Left ventricle myocardium superior (tissue), 1 donor: ENCODE measurements around the gene SAMD7. TPM values are rescaled to one million over a fixed set of nuclear protein-coding genes. Genes with fewer than 3 reads are reported as not detected.

Experiments used
- ATAC-seq: fragments of 200-7000 bp; cut with Tn5 transposase; one replicate; pipeline ENCODE4 v1.9.1; 2020; ENCODE audit warnings: mild to moderate bottlenecking, moderate library complexity
- DNase-seq: peaks from one replicate; pipeline ENCODE4 v3.0.0-alpha.2; 2020
- intact Hi-C: fragments of 100-400 bp; cut with micrococcal nuclease; formaldehyde crosslinking; loops from one replicate; pipeline ENCODE4 v1.11.0; 2022
- total RNA-seq: library from RNA; stranded (reverse); fragmentation: NEBNext Ultra II Directional; extraction: Animal tissue kit (Norgen Biotek cat#: 25700); gene quantifications from one replicate; pipeline ENCODE4 v1.2.1, GENCODE V29; 2021
- donor health status: DM: no; HTN: yes; CAD: no; lungs with severe emphysema.

SAMD7 gene
- total RNA-seq, 1 donor from 2014 or later, result not detected

GRCh38 chr3:169953462-169954141, 42.2 kb downstream of the SAMD7 start:
- no peak for ATAC-seq
- no peak for DNase-seq
- intact Hi-C loops, result no loop called here

GRCh38 chr3:169954142-169954756, 42.9 kb downstream of the SAMD7 start:
- ATAC-seq, result no peak
- DNase-seq, result no peak
- intact Hi-C loops, result no loop called here

GRCh38 chr3:169955406-169955805, 44.0 kb downstream of the SAMD7 start:
- intact Hi-C loops, result no loop called here
- ATAC-seq (no peak), DNase-seq (no peak)

- ATAC-seq (no peak), DNase-seq (no peak)
- intact Hi-C loops, result no loop called here
Measured at GRCh38 chr3:169964176-169964575, 52.8 kb downstream of the SAMD7 start.

GRCh38 chr3:169965562-169966427, 54.4 kb downstream of the SAMD7 start:
- DNase-seq (no peak), ATAC-seq (peak; percentile 3)
- intact Hi-C loops, result no loop called here

- intact Hi-C loops, result no loop called here
Measured at GRCh38 chr3:169966428-169966950, 55.1 kb downstream of the SAMD7 start, which contains the start of gene SEC62. TSS of gene SEC62 (plus strand) at chr3:169966807. CDS start at chr3:169966823, 16 bp downstream.

GRCh38 chr3:169966951-169967915, 55.9 kb downstream of the SAMD7 start:
- peak; percentile 69 for DNase-seq

More at GRCh38 chr3:169966428-169966950, 55.1 kb downstream of the SAMD7 start, which contains the start of gene SEC62:
- ATAC-seq (peak; percentile 99), DNase-seq (peak; percentile 97)

GRCh38 chr3:169968224-169968885, 57.0 kb downstream of the SAMD7 start:
- intact Hi-C loops, result no loop called here
- no peak for DNase-seq
- ATAC-seq, result no peak

More at GRCh38 chr3:169966951-169967915, 55.9 kb downstream of the SAMD7 start:
- ATAC-seq, result peak; percentile 86
- intact Hi-C loops, result no loop called here

GRCh38 chr3:169969174-169970095, 58.1 kb downstream of the SAMD7 start:
- DNase-seq (no peak), ATAC-seq (no peak)
- intact Hi-C loops, result no loop called here

- intact Hi-C loops, result no loop called here
- ATAC-seq, result no peak
Measured at GRCh38 chr3:169970847-169971246, 59.5 kb downstream of the SAMD7 start.

GRCh38 chr3:169971522-169971921, 60.1 kb downstream of the SAMD7 start:
- intact Hi-C loops, result no loop called here
- DNase-seq (no peak), ATAC-seq (no peak)

More at GRCh38 chr3:169970847-169971246, 59.5 kb downstream of the SAMD7 start:
- no peak for DNase-seq

- DNase-seq (no peak), ATAC-seq (no peak)
- intact Hi-C loops, result no loop called here
Measured at GRCh38 chr3:169980055-169980454, 68.7 kb downstream of the SAMD7 start.

GRCh38 chr3:169984292-169984691, 72.9 kb downstream of the SAMD7 start:
- DNase-seq, result no peak
- no peak for ATAC-seq
- intact Hi-C loops, result no loop called here
